CD1c-positive myeloid dendritic cell (primary cell): Measurements from ENCODE around the gene SLC12A6.
"Not testable (repeated sequence)": the region's sequence is repeated elsewhere in the genome, so short reads cannot be mapped to it uniquely, and the experiment has no call there.

Experiments used
- DNase-seq: peaks from one replicate; pipeline ENCODE4 v3.0.0-alpha.2; 2016; ENCODE audit errors: extremely low spot score

SLC12A6 gene

DNA sequence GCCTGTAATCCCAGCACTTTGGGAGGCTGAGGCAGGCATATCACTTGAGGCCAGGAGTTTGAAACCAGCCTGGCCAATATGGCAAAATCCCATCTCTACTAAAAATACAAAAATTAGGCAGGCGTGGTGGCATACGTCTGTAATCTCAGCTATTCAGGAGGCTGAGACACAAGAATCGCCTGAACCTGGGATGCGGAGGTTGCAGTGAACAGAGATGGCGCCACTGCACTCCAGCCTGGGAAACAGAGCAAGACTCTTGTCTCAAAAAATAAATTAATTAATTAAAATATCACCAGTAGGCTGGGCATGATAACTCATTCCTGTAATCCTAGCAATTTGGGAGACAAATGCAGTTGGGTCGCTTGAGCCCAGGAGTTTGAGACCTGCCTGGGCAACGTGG, 144.3 kb downstream of the SLC12A6 start:
- not testable (repeated sequence) for DNase-seq

GRCh38 chr15:34188711-34189110, 148.9 kb downstream of the SLC12A6 start:
- no peak for DNase-seq

DNA sequence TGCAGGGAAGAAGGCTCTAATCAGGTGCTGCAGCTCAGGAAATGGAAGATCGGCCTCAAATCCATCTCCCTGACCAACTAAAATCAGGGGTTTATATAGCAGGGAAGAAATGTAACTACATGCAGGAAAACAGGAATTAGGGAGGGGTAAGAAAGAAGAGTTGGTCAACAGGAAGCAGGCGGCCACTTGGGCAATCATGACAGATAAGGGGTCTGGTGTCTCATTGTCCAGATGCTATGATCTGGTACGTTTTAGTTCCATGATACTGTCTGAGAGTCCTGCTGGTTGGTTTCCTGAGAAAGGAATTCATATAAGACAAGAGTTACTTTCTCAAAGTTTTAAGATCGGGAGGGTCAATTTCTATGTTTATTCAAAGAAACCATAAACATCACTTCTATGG, 151.9 kb downstream of the SLC12A6 start:
- DNase-seq, result no peak

DNA sequence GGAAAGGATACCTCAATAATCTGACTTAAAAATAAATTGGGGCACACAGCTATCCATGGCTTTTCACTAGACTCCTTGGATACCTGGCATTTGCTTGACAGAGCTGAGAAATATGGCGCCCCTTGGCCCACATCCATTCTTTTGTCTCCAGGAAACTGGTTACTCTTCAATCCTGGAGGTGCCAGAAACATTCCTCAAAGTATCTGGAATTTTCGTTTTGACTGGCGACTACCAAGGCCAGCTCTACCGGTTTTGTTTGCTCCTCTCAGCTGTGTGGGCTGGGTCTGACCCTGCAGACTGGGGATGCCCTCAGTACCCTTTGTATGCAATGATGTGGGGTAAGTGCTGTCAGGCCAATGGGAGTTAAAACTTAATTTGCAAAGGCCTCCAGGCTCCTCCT, 154.6 kb downstream of the SLC12A6 start:
- no peak for DNase-seq
